ENCODE results near the gene EFCAB5.

DNA sequence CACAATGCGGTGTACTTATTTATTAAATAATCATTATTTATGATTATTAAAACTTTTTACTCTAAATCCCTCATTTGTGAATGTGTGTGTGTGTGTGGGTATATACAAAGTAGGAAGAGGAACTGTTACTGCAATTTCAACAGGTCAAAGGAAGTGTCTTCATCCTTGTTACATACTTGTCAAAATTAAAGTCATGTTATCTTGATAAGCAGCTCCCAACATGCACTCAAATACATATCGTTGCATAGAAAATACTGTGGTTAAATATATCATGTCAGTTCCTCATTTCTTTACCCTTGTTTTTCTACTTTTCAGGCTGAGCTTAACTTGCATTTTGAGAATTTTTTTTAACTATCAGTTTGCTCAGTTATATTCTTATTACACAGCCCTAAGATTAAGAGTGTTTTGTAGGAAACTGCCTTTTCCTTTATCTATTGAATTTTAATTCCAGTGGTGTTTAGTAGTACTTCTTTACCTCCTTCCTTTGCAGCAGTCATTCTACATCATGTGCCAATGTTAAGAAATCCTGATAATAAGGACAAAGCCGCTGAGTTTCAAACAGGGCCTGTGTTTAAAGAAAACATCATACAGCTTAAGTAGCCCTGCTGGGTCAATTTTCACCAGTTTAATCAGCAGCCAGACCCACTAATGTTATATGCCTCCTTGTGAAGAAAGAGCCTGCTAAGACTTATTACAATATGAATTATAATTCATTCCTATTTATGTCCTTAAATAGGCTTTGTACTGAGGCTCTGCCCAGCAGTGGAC lies 7.2 kb downstream of the EFCAB5 start:
- TF ChIP-seq, protein P1, sequence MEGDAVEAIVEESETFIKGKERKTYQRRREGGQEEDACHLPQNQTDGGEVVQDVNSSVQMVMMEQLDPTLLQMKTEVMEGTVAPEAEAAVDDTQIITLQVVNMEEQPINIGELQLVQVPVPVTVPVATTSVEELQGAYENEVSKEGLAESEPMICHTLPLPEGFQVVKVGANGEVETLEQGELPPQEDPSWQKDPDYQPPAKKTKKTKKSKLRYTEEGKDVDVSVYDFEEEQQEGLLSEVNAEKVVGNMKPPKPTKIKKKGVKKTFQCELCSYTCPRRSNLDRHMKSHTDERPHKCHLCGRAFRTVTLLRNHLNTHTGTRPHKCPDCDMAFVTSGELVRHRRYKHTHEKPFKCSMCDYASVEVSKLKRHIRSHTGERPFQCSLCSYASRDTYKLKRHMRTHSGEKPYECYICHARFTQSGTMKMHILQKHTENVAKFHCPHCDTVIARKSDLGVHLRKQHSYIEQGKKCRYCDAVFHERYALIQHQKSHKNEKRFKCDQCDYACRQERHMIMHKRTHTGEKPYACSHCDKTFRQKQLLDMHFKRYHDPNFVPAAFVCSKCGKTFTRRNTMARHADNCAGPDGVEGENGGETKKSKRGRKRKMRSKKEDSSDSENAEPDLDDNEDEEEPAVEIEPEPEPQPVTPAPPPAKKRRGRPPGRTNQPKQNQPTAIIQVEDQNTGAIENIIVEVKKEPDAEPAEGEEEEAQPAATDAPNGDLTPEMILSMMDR (IDR thresholded peaks at IDR 0.05), result no peak
- no peak for TF ChIP-seq POLR2A (IDR thresholded peaks at IDR 0.05)

Measured in adrenal gland (tissue), 5 donors.